T-helper 9 cell (primary cell): ENCODE results near the gene CFB.
"Not testable (repeated sequence)": the region's sequence is repeated elsewhere in the genome, so short reads cannot be mapped to it uniquely, and the experiment has no call there.

Experiments
- DNase-seq: peaks from one replicate; pipeline ENCODE4 v3.0.0-alpha.2; 2020

Gene CFB

DNA sequence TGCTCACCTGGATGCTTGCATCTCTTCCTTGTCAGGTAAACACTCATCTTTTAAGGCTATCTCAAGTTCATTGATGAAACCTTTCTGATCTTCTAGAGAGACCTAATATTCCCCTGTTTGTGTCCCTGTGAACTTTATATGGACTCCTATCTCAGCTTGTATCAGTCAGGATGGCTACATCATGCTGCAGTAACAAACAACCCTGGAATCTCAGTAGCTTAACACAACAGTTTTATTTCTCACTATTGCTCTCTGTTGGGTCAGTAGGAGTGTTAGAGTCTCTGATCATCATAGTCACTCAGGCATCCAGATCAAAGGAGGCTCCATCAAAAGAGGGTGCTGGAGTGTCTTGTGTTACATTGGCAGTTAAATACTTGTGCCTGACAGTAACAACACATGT is 30.5 kb upstream of the CFB start:
- DNase-seq = no peak

DNA sequence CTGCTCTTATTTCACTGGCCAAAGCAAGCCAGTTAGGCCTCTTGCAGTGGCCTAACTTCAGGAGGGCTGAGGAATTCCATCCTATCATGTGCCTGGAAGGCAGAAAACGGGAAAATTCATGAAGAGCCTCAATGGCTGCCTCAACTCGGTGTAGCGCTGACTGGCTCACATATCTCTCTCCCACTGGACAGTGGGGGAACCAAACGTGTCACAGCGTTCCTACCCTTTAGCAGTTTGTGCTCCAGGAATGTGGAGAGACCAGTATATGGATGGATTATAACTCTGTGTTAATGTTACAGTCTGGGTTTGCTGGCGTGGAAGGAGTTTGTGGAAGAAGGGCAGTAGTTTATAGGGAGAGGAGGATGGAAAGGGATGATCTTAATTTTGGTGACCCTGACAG is 30.1 kb upstream of the CFB start:
- DNase-seq = no peak

DNA sequence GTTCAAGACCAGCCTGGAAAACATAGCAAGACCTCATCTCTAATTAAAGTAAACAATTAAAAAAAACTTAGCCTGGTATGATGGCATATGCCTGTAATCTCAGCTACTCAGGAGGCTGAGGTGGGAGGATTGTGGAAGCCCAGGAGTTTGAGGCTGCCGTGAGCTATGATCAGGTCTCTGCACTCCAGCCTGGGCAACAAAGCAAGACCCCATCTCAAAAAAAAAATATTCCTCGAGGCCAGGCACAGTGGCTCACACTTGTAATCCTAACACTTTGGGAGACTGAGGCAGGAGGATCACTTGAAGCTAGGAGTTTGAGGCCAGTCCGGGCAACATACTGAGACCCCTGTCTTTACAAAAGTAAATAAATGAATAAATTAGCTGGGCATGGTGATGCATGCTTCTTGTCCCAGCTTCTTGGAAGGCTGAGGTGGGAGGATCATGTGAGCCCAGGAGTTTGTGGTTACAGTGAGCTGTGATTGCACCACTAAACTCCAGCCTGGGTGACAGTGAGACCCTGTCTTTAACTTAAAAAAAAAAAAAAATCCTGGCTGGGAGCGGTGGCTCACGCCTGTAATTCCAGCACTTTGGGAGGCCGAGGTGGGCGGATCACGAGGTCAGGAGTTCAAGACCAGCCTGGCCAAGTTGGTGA is 27.7 kb upstream of the CFB start:
- DNase-seq = no peak

- DNase-seq = no peak
These were observed 26.1 kb upstream of the CFB start for GRCh38 chr6:31919624-31920303.

DNA sequence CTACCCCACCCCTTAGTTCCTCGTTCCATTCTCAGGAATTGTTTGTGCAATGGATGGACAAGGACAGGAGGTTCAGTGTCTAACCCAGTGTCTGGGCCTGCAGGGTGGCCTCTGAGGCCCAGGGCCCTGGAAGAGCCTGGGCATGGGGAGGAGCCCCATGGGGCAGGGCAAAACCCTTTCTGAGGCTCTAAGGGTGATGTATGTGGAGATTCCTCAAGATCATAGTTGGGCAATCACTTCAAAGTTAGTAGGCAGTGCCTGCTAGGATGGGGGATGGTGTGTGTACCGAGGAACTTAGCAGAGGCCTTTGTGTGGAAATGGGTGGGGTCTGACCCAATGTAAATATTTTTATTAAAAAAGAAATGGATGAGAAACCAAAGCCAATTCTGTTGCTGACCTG is 25.1 kb upstream of the CFB start:
- DNase-seq = no peak

DNA sequence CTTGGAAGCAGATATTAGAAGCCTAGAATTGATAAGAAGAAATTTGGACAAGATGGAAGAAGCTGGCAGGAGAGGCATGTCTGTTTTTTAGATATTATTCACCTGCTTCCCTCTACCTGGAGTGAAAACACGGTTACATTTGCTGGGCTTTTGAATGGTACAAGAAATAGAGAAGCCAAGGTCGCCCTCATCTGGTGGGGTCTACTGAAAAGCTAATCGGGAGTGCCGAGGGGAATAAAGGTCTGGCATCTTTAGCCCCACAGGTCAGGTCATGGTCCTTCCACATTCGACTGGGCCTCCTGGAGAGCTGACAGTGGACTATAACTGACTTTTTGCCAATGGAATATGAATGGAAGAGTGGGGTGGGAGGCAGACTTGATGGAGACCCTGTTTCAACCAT is 23.0 kb upstream of the CFB start:
- no peak for DNase-seq

GRCh38 chr6:31927242-31927862 is 18.5 kb upstream of the CFB start, which contains the start of gene C2:
C2 (plus strand) TSS chr6:31927717; CDS start chr6:31927753, 36 bp downstream.
- DNase-seq = no peak

GRCh38 chr6:31927863-31928671 is 17.8 kb upstream of the CFB start:
- DNase-seq = no peak

- DNase-seq = no peak
These were observed 17.3 kb upstream of the CFB start for GRCh38 chr6:31928672-31928939.

GRCh38 chr6:31930962-31931361 is 14.9 kb upstream of the CFB start:
- no peak for DNase-seq

GRCh38 chr6:31932137-31932536 is 13.8 kb upstream of the CFB start:
- DNase-seq = not testable (repeated sequence)

- DNase-seq = no peak
These were observed 12.4 kb upstream of the CFB start for GRCh38 chr6:31933537-31933936.

GRCh38 chr6:31935021-31935420 is 10.9 kb upstream of the CFB start:
- no peak for DNase-seq

DNA sequence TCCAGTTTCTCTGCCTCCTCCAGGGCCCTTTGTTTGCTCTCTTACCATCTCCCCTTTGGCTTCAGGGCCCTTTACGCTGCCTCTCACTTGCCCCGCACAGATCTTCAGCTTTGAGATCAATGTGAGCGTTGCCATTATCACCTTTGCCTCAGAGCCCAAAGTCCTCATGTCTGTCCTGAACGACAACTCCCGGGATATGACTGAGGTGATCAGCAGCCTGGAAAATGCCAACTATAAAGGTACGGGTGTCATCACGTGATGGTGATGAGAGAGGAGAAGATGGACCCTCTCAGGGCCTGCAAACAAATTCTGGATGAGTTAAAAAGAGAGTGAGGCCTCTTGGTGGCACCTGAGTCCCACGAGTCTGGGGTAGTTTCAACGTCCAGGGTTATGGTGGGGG is 10.1 kb upstream of the CFB start:
- no peak for DNase-seq

DNA sequence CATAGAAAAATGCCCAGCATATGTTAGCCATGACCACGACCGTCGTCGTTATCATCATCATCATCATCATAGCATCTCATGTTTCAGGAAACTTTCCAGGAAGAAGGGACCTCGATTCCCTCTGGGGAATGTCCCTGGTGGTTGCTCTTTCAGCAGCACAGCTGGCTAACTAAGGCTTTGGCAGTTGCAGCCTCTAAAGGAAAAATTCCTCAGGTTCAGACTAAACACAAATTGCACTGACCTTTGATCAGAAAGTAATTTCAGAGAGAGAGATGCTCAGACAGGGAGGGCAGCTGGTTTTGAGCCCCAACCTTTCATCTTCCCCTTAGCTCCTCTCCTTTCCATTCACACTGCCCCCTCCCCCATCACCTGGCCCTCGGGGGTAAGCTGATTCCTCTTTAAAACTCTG is 5.6 kb upstream of the CFB start:
- DNase-seq = no peak

- no peak for DNase-seq
These were observed 2.2 kb upstream of the CFB start for GRCh38 chr6:31943742-31944141.

DNA sequence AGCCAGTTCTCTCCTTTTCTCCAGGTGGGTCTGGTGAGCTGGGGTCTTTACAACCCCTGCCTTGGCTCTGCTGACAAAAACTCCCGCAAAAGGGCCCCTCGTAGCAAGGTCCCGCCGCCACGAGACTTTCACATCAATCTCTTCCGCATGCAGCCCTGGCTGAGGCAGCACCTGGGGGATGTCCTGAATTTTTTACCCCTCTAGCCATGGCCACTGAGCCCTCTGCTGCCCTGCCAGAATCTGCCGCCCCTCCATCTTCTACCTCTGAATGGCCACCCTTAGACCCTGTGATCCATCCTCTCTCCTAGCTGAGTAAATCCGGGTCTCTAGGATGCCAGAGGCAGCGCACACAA is 765 bp upstream of the CFB start:
- DNase-seq = no peak

GRCh38 chr6:31946370-31946885 is 533 bp downstream of the CFB start:
- no peak for DNase-seq

- DNase-seq = no peak
These were observed 1.3 kb downstream of the CFB start for GRCh38 chr6:31947070-31947675.

GRCh38 chr6:31947864-31948263 is 2.0 kb downstream of the CFB start:
- no peak for DNase-seq

DNA sequence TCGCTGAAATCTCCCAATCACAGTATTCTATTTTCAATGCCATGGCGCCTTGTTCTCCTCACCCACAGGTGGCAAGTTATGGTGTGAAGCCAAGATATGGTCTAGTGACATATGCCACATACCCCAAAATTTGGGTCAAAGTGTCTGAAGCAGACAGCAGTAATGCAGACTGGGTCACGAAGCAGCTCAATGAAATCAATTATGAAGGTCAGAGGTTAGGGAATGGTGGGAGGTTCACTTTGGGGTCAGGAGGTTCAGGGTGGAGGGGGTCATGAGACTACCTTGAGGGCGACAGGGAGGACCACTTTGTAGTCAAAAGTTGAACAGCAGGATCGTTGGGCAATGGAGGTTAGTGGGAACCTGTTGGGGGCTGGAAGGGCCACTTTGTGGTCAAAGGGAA is 2.4 kb downstream of the CFB start:
- DNase-seq = no peak

- DNase-seq = no peak
These were observed 3.0 kb downstream of the CFB start for GRCh38 chr6:31948753-31949413.
